ENCODE results near the gene CACNA1B. TPM values are rescaled to one million over a fixed set of nuclear protein-coding genes. Genes with fewer than 3 reads are reported as not detected.
"Not testable (repeated sequence)": the region's sequence is repeated elsewhere in the genome, so short reads cannot be mapped to it uniquely, and the experiment has no call there.

The CACNA1B gene
- total RNA-seq, 1 experiment from 2014 or later, result 7.8 TPM

GRCh38 chr9:138139096-138139495 is 261.5 kb downstream of the CACNA1B start:
- not testable (repeated sequence) for H3K23ac ChIP-seq (ENCODE audit: insufficient read length, low read depth, low read length); H3K27ac ChIP-seq (ENCODE audit: insufficient read length, low read depth, low read length); H3K27me3 ChIP-seq (ENCODE audit: insufficient read depth, low read length); H3K4me1 Mint-ChIP-seq; H3K9me3 ChIP-seq (ENCODE audit: control insufficient read depth, low read depth, low read length); H2AK5ac ChIP-seq (ENCODE audit: insufficient read length, low read length); H2AFZ ChIP-seq (ENCODE audit: low read length); H3K18ac ChIP-seq (ENCODE audit: insufficient read length, low read depth, low read length); H3K27ac Mint-ChIP-seq; H3K27me3 Mint-ChIP-seq (ENCODE audit: low read depth); H3K79me2 ChIP-seq (ENCODE audit: insufficient read depth, low read length); H3K9ac ChIP-seq (ENCODE audit: extremely low read depth, insufficient read length, low read length); H3K4me2 ChIP-seq (ENCODE audit: insufficient read depth, insufficient read length, low read length); H3T11ph ChIP-seq (ENCODE audit: low read length); H2BK5ac ChIP-seq (ENCODE audit: insufficient read length, low read length); H4K5ac ChIP-seq (ENCODE audit: insufficient read length, low read depth, low read length); H3K23me2 ChIP-seq (ENCODE audit: insufficient read length, low read depth, low read length, poor library complexity, severe bottlenecking); DNase-seq; H2BK12ac ChIP-seq (ENCODE audit: insufficient read length, low read depth, low read length); H4K91ac ChIP-seq (ENCODE audit: insufficient read length, low read depth, low read length); H2BK120ac ChIP-seq (ENCODE audit: low read depth, low read length, poor library complexity, severe bottlenecking); H3K56ac ChIP-seq (ENCODE audit: insufficient read length, low read depth, low read length); H3K79me1 ChIP-seq (ENCODE audit: insufficient read depth, low read depth, low read length, poor library complexity, severe bottlenecking); H4K8ac ChIP-seq (replicated peaks; ENCODE audit: insufficient read length, low read depth, low read length); H3K4me1 ChIP-seq (ENCODE audit: insufficient read depth, low read length); H3K4ac ChIP-seq (ENCODE audit: low read depth, low read length); H3K4me3 Mint-ChIP-seq; H3K14ac ChIP-seq (ENCODE audit: insufficient read depth, low read length); H4K20me1 ChIP-seq (ENCODE audit: control insufficient read depth, insufficient read depth, insufficient read length); H2BK15ac ChIP-seq (ENCODE audit: low read depth, low read length); H3K36me3 Mint-ChIP-seq (ENCODE audit: insufficient read depth in 1 of 3, low read depth in 3 of 3); H2BK20ac ChIP-seq (ENCODE audit: low read depth, low read length, poor library complexity, severe bottlenecking)
- WGBS (ENCODE audit: extremely low coverage, insufficient read length, low lambda C conversion rate), result no CpG with 5 or more reads among the region's 14 CpGs
- peaks cover 32 to 49% of the 10 kb centered on the region in 2 experiments for H3K9me3 Mint-ChIP-seq

GRCh38 chr9:138140980-138141379 is 263.4 kb downstream of the CACNA1B start:
- not testable (repeated sequence) for H3K27me3 Mint-ChIP-seq (ENCODE audit: low read depth); H4K91ac ChIP-seq (ENCODE audit: insufficient read length, low read depth, low read length); H3K56ac ChIP-seq (ENCODE audit: insufficient read length, low read depth, low read length); H3K79me2 ChIP-seq (ENCODE audit: insufficient read depth, low read length); H3K4me1 ChIP-seq (ENCODE audit: insufficient read depth, low read length); H4K20me1 ChIP-seq (ENCODE audit: control insufficient read depth, insufficient read depth, insufficient read length); H3K9ac ChIP-seq (ENCODE audit: extremely low read depth, insufficient read length, low read length); H3K23ac ChIP-seq (ENCODE audit: insufficient read length, low read depth, low read length); H2BK20ac ChIP-seq (ENCODE audit: low read depth, low read length, poor library complexity, severe bottlenecking); H4K8ac ChIP-seq (replicated peaks; ENCODE audit: insufficient read length, low read depth, low read length); H3K27ac Mint-ChIP-seq; H2BK120ac ChIP-seq (ENCODE audit: low read depth, low read length, poor library complexity, severe bottlenecking); H3K4me1 Mint-ChIP-seq; H3K27ac ChIP-seq (ENCODE audit: insufficient read length, low read depth, low read length); H3K36me3 Mint-ChIP-seq (ENCODE audit: insufficient read depth in 1 of 3, low read depth in 3 of 3); H3K4me3 Mint-ChIP-seq; H3T11ph ChIP-seq (ENCODE audit: low read length); H3K9me3 ChIP-seq (ENCODE audit: control insufficient read depth, low read depth, low read length); H2AK5ac ChIP-seq (ENCODE audit: insufficient read length, low read length); H3K23me2 ChIP-seq (ENCODE audit: insufficient read length, low read depth, low read length, poor library complexity, severe bottlenecking); H3K27me3 ChIP-seq (ENCODE audit: insufficient read depth, low read length); H3K4ac ChIP-seq (ENCODE audit: low read depth, low read length); H2BK15ac ChIP-seq (ENCODE audit: low read depth, low read length); H4K5ac ChIP-seq (ENCODE audit: insufficient read length, low read depth, low read length); H2AFZ ChIP-seq (ENCODE audit: low read length); H2BK5ac ChIP-seq (ENCODE audit: insufficient read length, low read length); H3K14ac ChIP-seq (ENCODE audit: insufficient read depth, low read length); DNase-seq; H3K79me1 ChIP-seq (ENCODE audit: insufficient read depth, low read depth, low read length, poor library complexity, severe bottlenecking); H3K18ac ChIP-seq (ENCODE audit: insufficient read length, low read depth, low read length); H3K4me2 ChIP-seq (ENCODE audit: insufficient read depth, insufficient read length, low read length); H2BK12ac ChIP-seq (ENCODE audit: insufficient read length, low read depth, low read length)
- H3K9me3 Mint-ChIP-seq, result peaks cover 25 to 47% of the 10 kb centered on the region in 2 experiments
- no CpG with 5 or more reads among the region's 15 CpGs for WGBS (ENCODE audit: extremely low coverage, insufficient read length, low lambda C conversion rate)
